IPS-18a (cell line): ENCODE measurements around the gene RASAL1.

ENCODE experiments used
- H3K27ac ChIP-seq: one replicate; pipeline ENCODE4 v1.5.1; 2013; ENCODE audit warnings: low read length
- H3K27me3 ChIP-seq: one replicate; pipeline ENCODE4 v1.6.1; 2013; ENCODE audit warnings: mild to moderate bottlenecking, low read length; ENCODE audit not compliant: control insufficient read depth, insufficient read depth
- H3K36me3 ChIP-seq: one replicate; pipeline ENCODE4 v1.6.1; 2013; ENCODE audit warnings: low read depth, low read length; ENCODE audit not compliant: control insufficient read depth
- H3K4me1 ChIP-seq: one replicate; pipeline ENCODE4 v1.6.1; 2013; ENCODE audit warnings: low read depth, low read length; ENCODE audit not compliant: control insufficient read depth
- H3K4me3 ChIP-seq: one replicate; pipeline ENCODE4 v1.5.1; 2013; ENCODE audit warnings: low read length
- H3K9ac ChIP-seq: one replicate; pipeline ENCODE4 v1.6.1; 2013; ENCODE audit warnings: mild to moderate bottlenecking, low read length, moderate library complexity
- H3K9me3 ChIP-seq: one replicate; pipeline ENCODE4 v1.6.1; 2013; ENCODE audit warnings: low read depth, low read length; ENCODE audit not compliant: control insufficient read depth

RASAL1 gene

GRCh38 chr12:113135178-113136127, at the start of gene RASAL1:
Gene RASAL1, minus strand, starts transcription at chr12:113135761. Its CDS starts 299 bp downstream, at chr12:113135462.
- peak within 1 kb of the TSS; percentile 20 for H3K9ac ChIP-seq
- no peaks in the 10 kb centered on the region for H3K36me3 ChIP-seq
- no peaks in the 10 kb centered on the region for H3K9me3 ChIP-seq
- no peak within 1 kb of the TSS for H3K27ac ChIP-seq
- peak within 1 kb of the TSS; percentile 62 for H3K4me3 ChIP-seq
- peaks cover 6% of the 10 kb centered on the region for H3K4me1 ChIP-seq
- H3K27me3 ChIP-seq: peaks cover 24% of the 10 kb centered on the region

GRCh38 chr12:113184900-113185179, 49.3 kb upstream of the RASAL1 start:
- Histone ChIP-seq H3K27ac (peak overlapping the region; percentile 87), H3K9ac (peak overlapping the region; percentile 90), H3K36me3 (peaks cover 12% of the 10 kb centered on the region)

GRCh38 chr12:113184098-113184899, 48.7 kb upstream of the RASAL1 start:
- H3K9me3 ChIP-seq: no peaks in the 10 kb centered on the region
- peaks cover 17% of the 10 kb centered on the region for H3K36me3 ChIP-seq
- peak overlapping the region; percentile 86 for H3K4me3 ChIP-seq
- H3K4me1 ChIP-seq: no peaks in the 10 kb centered on the region
- peak overlapping the region; percentile 90 for H3K9ac ChIP-seq
- H3K27ac ChIP-seq: no peak overlapping the region
- no peaks in the 10 kb centered on the region for H3K27me3 ChIP-seq

More at GRCh38 chr12:113184900-113185179, 49.3 kb upstream of the RASAL1 start:
- no peaks in the 10 kb centered on the region for H3K27me3 ChIP-seq
- peak overlapping the region; percentile 86 for H3K4me3 ChIP-seq
- H3K4me1 ChIP-seq: no peaks in the 10 kb centered on the region
- H3K9me3 ChIP-seq: no peaks in the 10 kb centered on the region

- H3K9ac ChIP-seq: no peak overlapping the region
- H3K27me3 ChIP-seq: no peaks in the 10 kb centered on the region
- H3K36me3 ChIP-seq: peaks cover 29% of the 10 kb centered on the region
- no peak overlapping the region for H3K4me3 ChIP-seq
- no peaks in the 10 kb centered on the region for H3K9me3 ChIP-seq
- H3K27ac ChIP-seq: no peak overlapping the region
- H3K4me1 ChIP-seq: no peaks in the 10 kb centered on the region
These were observed 47.5 kb upstream of the RASAL1 start for GRCh38 chr12:113183030-113183589.

- Histone ChIP-seq H3K9ac (no peak overlapping the region), H3K27ac (no peak overlapping the region), H3K4me1 (no peaks in the 10 kb centered on the region), H3K9me3 (no peaks in the 10 kb centered on the region), H3K27me3 (no peaks in the 10 kb centered on the region), H3K4me3 (no peak overlapping the region), H3K36me3 (peaks cover 40% of the 10 kb centered on the region)
These were observed 46.4 kb upstream of the RASAL1 start for GRCh38 chr12:113181975-113182374.

- no peaks in the 10 kb centered on the region for H3K4me1 ChIP-seq
- no peaks in the 10 kb centered on the region for H3K27me3 ChIP-seq
- no peak overlapping the region for H3K4me3 ChIP-seq
- H3K9me3 ChIP-seq: no peaks in the 10 kb centered on the region
- H3K27ac ChIP-seq: no peak overlapping the region
- no peak overlapping the region for H3K9ac ChIP-seq
- H3K36me3 ChIP-seq: peaks cover 50% of the 10 kb centered on the region
These were observed 44.8 kb upstream of the RASAL1 start for GRCh38 chr12:113180333-113180732.

GRCh38 chr12:113179023-113179422, 43.5 kb upstream of the RASAL1 start:
- Histone ChIP-seq H3K4me1 (no peaks in the 10 kb centered on the region), H3K27ac (no peak overlapping the region), H3K36me3 (peaks cover 52% of the 10 kb centered on the region), H3K4me3 (no peak overlapping the region), H3K9ac (no peak overlapping the region), H3K27me3 (no peaks in the 10 kb centered on the region), H3K9me3 (no peaks in the 10 kb centered on the region)

- H3K27me3 ChIP-seq: no peaks in the 10 kb centered on the region
- H3K36me3 ChIP-seq: peaks cover 80% of the 10 kb centered on the region
- H3K9me3 ChIP-seq: no peaks in the 10 kb centered on the region
- H3K4me1 ChIP-seq: no peaks in the 10 kb centered on the region
- no peak overlapping the region for H3K27ac ChIP-seq
- no peak overlapping the region for H3K4me3 ChIP-seq
- H3K9ac ChIP-seq: no peak overlapping the region
These were observed 39.2 kb upstream of the RASAL1 start for GRCh38 chr12:113174461-113175384.

GRCh38 chr12:113173081-113173698, 37.6 kb upstream of the RASAL1 start:
- Histone ChIP-seq H3K4me3 (no peak overlapping the region), H3K36me3 (peaks cover 76% of the 10 kb centered on the region), H3K4me1 (no peaks in the 10 kb centered on the region), H3K9ac (no peak overlapping the region), H3K27ac (no peak overlapping the region), H3K9me3 (no peaks in the 10 kb centered on the region), H3K27me3 (no peaks in the 10 kb centered on the region)

- Histone ChIP-seq H3K9ac (no peak overlapping the region), H3K4me1 (no peaks in the 10 kb centered on the region), H3K36me3 (peaks cover 70% of the 10 kb centered on the region), H3K27me3 (no peaks in the 10 kb centered on the region), H3K4me3 (no peak overlapping the region), H3K9me3 (no peaks in the 10 kb centered on the region), H3K27ac (no peak overlapping the region)
These were observed 36.6 kb upstream of the RASAL1 start for GRCh38 chr12:113172185-113172584.
